HG02885 (cell line): ENCODE measurements around the gene FOSB.
"Not testable (repeated sequence)": the region's sequence is repeated elsewhere in the genome, so short reads cannot be mapped to it uniquely, and the experiment has no call there.

Experiments
- ATAC-seq: cut with Tn5 transposase; IDR thresholded peaks from one replicate; pipeline ENCODE4 v1.9.1; 2021; ENCODE audit warnings: mild to moderate bottlenecking; ENCODE audit not compliant: unreplicated experiment, poor library complexity

Gene FOSB

DNA sequence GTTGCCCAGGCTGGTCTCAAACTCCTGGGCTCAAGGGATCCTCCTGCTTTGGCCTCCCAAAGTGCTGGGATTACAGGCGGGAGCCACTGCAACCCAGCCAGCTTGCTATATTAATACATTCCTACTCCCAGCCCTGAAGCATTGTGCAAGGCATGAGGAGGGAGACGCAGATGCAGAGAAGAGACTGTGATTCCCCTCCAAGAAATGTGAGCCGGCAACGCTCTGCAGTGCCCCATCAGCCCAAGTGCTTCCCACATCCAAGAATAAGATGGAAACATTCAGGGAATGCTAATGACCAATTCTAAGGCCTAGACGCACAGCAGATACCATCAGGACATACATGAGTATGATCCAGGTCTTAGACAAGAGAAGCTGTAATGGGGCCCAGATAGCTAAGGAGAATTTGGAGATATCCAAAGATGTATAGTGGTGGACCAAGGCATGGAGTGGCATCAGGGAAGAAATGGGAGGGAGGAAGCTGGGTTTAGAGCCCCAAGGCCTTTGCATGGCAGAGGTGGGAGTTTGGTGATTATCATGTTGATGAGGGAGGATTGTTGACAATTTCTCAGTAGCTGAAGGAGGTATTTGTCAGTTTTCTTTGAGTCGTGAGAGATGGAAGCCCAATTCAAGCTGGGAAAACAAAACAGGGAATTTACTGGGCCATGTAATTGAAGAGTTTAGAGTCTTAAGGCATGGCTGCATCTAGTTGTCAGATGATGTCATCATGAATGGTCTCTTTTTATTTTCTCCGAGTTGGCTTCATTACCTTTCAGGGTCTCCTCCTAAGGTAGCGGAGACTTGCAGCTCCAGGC lies 33.3 kb downstream of the FOSB start:
- ATAC-seq = no peak

DNA sequence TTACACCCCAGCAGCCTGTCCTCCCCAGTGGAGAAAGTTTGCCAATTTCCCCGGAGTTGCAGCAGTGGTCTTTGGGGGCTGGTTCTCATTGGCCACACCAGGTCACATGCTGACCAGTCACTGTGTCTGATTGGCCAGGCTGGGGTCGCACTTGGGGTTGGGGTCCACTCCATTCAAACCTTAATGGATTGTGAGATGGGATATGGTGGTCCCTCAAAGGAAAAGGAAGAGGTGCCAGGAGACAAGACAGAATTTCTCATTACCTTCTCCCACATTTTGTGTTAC lies 33.9 kb downstream of the FOSB start:
- ATAC-seq = no peak

GRCh38 chr19:45502111-45502510 lies 34.3 kb downstream of the FOSB start:
- ATAC-seq = no peak

DNA sequence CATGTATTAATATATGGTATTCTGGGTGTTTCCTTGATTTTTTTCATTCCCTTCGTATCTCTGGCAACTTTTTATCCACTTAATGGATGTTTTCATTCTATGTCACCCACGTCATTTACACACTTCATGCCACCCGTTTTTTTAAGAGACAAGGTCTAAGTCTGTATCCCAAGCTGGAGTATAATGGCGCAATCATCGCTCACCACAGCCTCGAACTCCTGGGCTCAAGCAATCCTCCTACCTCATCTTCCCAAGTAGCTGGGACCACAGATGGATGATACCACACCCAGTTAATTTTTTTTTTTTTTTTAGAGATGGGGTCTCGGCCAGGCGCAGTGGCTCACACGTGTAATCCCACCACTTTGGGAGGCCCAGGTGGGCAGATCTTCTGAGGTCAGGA lies 36.1 kb downstream of the FOSB start:
- no peak for ATAC-seq

DNA sequence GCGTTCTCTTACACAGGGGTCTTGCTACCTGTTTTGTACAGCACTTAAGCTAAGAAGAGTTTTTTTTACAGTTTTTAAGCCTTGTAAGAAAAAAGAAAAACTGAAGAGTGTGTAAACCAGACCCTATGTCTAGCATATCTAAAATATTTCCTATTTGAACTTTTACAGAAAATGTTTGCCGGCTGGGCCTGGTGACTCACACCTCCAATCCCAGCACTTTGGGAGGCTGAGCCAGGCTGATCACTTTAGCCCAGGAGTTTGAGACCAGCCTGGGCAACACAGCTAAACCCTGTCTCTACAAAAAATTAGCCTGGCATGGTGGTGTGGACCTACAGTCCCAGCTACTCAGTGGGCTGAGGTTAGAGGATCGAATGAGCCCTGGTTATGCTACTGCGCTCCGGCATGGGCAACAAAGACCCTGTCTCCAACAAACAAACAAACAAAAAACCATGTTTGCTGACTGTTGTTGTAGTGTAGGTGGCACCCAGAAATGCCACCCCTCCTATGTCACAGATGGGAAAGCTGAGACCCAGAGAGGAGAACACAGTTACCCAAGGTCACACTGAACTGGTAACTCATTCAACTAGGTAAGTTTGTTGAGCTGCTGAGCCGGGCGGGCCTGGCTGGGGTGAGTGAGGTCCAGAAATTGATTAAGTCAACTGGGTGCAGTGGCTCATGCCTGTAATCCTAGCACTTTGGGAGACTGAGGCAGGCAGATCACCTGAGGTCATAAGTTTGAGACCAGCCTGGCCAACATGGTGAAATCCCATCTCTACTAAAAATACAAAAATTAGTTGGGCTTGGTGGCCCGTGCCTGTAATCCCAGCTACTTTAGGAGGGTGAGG lies 37.6 kb downstream of the FOSB start:
- no peak for ATAC-seq

DNA sequence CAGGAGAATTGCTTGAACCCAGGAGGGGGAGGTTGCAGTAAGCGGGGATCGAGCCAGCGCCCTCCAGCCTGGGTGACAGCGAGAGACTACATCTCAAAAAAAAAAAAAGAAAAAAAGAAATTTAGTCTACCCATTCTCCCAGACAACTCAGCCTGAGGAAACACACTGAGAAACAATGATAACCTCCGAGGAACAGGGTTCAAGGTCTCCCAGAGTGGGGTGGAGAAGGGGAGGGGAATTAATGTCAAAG lies 38.1 kb downstream of the FOSB start:
- no peak for ATAC-seq

DNA sequence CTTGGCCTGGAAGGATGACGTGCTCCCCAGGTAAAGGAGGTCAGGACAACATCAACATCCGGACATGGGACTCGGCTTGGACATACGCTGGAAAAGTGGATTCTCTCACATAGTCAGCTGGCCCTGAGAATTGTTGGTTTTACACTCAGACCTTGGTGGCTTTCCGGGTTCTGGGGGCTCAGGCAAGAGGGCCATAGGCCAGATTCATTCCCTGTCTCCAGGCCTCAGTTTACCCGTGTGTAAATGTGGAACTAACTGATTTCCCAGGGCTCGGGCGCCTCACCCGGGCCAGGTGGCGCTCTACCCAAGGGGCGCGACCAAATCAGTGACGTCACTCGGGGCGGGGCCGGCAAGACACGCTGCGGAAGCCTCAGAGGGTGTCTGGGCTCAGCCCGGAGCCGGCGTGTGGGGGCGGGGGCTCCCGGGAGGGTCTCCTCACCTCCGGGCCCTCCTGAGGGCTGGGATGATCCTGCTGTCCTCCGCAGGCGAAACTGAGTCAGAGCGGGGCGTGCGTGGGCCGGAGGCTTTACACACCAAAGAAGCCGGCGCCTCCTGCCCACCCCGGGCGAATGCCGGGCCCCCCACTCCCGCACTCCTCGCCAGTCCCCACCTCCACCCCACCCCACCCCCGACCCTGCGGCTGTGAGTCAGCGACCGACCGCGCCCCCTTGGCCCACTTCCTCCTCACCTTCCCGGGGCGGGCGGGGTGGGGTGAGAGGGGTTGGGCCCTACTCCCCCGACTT lies 38.6 kb downstream of the FOSB start:
- peak; percentile 74 for ATAC-seq

DNA sequence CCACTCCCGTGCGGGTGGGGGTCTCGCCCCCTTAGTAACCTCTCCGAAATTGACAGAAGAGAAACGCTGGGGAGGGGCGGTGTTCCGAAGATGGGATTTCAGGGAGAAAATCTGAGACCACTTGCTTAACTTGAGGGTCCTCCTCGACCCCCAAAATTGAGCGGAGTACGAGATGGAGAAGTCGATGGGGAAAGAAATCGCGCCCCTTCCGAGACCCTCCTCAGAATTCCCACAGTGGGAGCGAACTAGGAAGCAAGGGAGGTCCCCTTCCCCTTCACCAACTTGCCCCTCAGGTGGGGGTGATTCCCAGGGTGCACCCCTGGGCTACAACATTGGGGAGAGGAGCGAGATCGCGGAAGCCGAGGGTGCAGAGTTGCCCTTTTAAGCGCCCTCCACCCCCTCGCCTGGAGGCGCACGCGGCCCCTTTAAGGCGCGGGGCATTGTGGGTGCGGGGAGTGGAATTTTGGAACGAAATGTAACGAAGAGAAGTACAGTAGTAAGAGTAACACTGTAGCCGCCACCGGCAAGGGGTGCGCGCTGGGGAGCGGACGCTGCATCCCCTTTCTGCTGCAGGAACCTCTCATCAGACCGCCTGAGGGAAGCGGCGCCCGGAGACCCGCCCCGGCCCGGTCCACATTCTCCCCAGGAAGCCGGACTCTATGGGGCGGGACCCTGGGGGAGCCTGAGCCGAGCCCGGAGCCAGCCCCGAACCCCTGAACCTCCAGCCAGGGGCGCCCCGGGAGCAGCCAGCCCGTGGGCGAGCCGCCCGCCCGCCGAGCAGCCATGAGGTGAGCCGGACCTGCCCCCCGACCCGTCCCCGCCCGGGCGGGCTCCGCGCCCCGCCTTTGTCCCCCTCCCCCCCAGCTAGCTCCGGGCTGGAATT lies 39.4 kb downstream of the FOSB start, which contains the start of gene VASP:
Gene VASP (plus strand): TSS at position 491 of the 883 bp plus-strand sequence. CDS start 293 bp downstream, at position 784.
- ATAC-seq = peak; percentile 51

DNA sequence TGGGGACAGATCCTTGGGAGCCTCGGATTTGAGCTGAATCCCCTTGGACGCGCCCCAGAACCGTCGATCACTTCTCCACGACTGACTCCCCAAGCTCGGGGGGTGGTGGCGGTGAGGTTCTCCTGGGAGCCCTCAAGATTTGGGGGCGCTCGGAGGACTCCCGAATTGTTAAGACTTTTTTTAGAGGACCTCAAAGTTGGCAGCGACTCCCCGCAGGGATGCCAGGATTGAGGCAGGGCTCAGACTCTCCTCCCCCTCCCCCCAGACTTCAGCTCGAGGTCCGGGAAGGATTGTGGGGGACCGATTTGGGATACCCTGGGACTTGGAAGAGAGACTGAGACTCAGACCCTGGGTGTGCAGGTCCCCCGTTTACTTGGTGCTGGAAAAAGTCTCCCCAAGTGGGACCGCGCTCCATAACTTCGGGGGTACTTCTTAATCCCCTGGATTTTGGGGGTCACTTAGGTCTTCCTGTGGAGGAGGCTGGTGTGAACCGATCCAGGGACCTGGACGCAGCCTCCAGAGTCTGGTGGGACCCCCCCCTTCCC lies 40.1 kb downstream of the FOSB start:
- no peak for ATAC-seq

- no peak for ATAC-seq
Observed at GRCh38 chr19:45508417-45508860, 40.6 kb downstream of the FOSB start.

DNA sequence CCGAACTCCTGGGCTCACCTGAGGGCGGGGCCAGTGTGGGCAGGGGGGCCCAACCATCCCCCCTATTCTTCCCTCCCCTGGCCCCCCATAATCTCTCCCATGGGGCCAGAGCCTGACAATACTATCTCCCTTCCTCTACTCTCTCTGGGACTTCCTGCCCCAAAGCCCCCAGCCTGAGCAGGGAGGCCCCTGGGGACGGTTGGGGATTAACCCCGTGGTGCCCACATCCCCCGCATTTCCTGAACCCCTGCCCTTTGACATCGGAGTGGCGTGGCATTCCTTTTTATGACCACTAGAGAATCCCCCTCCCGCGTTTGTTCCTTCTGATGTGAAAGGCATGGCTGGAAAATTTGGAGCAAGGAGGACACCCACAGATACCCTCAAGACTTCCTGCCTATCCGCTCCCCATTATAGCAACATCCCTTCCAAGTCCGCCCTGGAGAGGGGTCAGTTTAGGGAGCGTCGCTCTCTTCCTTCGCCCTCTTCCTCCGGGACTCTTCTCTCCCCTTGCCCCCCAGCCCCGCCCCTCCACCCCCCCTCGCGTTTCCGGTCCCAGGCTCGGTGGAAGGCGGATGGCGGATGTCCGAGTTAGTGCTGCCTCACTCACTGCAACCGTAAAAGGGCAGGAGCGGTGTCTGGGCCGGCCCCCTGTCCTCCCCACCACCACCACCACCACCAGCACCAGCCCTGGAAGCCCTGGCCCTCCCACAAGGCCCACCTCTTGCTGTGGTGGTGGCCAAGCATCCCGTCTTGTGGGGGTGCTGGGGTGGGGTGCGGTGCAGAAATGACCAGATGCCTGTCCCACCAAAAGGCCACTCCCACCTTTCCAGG lies 41.3 kb downstream of the FOSB start:
- no peak for ATAC-seq

DNA sequence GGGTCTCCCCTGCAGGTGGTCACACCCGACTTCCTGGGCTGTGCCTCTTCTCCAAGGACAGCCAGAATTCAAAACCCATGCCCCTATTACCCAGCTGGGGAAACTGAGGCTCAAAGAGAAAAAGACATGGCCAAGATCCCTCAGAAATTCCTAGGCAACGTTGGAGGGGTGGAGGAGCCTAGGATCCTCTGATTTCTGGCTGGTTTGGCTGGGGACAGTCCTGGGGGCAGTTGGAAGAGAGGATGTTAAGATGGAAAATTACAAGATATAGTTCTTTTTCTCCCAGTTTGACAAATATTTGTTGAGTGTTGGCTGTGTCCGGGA lies 41.9 kb downstream of the FOSB start:
- no peak for ATAC-seq

GRCh38 chr19:45510352-45510751 lies 42.6 kb downstream of the FOSB start:
- ATAC-seq = not testable (repeated sequence)

DNA sequence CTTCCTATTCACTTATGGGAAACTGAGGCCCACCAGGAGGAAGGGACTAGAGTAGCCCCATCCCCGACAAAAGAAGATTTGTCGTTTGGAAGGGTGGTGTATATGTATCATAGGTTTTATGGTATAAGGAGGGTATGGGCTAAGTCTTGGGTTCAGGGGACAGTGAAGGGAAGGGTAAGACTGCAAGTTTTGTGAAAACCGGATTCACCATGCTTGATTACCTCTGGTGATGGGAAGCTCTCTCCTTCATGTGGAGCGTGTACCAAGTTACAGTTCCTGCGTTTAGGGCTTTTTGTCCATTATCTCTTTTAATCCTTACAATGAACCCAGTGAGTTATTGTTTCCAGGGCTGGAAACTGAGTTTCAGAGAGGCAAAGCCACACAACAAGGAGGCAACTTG lies 43.3 kb downstream of the FOSB start:
- ATAC-seq = no peak

DNA sequence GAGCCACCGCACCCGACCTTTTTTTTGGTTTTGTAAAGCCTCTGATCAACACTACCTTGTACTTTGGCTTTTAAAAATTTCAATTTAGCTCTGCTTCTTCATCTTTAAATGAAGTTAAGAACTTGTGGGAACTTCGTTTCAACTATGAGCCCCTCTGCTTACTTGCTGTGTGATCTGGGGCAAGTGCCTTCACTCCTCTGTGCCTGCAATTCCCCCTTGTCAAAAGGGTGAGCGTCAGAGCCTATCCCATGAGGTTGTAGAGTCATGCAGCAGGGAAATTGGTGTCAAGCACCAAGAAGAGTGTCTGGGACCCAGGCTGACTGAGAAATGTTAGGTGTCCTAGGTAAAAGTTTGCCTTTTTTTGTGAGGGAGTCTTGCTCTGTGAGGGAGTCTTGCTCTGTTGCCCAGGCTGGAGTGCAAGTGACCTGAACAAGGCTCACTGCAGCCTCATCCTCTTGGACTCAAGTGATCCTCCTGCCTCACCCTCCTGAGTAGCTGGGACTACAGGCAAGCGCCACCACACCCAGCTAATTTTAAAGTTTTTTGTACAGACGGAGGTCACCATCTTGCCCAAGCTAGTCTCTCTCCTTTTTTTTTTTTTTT lies 45.2 kb downstream of the FOSB start:
- no peak for ATAC-seq

DNA sequence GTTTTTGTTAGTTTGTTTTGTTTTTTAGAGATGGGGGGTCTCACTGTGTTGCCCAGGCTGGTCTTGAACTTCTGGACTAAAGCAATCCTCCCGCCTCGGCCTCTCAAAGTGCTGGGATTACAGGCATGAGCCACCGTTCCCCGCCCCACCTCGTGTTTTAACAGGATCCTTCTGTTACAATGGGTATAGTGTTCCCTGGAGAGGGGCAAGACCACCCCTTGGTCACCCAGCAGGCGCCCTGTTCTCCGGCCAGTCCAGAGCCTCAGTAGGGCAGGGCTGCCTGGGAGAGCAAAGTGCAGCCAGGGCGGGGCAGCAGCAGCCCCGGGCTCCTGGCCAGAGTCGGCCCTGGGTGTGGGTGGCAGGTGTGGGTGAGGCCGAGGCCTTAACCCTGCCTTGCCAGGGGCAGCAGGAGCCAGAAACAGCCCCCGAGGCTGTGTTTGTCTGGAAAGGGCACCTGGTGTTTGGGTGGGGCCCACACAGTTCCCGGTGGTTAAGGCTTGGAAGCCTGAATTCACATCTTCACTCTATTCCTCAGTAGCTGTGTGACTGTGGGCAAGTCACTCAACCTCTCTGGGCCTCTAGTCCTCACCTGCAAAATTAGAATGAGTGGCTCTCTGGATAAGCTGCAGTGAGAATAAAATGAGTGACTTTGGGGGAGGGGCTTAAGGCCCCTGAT lies 46.7 kb downstream of the FOSB start:
- no peak for ATAC-seq

DNA sequence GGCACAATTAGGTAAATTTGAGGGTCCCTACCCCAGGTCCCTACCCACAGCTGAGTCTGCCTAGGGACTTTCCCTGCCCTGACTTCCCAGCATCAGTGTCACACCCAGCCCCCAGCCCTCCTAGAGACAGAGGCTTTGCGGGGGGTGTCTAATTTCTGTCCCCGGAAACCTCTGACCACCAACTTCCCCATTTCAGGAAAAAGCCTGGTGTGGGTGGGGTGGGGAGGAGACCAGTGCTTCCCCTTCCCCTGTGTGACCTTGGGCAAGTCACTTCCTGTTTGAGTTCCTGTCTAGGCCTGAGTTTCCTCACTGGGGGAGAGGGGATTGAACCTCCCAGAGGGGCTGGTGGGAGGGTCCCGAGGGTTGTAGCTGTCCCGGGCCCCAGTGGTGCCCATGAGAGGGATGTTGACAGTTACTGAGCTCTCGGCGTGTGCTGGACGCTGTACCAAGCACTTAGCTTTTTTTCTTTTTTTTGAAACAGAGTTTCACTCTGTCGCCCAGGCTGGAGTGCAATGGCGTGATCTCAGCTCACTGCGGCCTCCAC lies 47.4 kb downstream of the FOSB start:
- ATAC-seq = no peak

DNA sequence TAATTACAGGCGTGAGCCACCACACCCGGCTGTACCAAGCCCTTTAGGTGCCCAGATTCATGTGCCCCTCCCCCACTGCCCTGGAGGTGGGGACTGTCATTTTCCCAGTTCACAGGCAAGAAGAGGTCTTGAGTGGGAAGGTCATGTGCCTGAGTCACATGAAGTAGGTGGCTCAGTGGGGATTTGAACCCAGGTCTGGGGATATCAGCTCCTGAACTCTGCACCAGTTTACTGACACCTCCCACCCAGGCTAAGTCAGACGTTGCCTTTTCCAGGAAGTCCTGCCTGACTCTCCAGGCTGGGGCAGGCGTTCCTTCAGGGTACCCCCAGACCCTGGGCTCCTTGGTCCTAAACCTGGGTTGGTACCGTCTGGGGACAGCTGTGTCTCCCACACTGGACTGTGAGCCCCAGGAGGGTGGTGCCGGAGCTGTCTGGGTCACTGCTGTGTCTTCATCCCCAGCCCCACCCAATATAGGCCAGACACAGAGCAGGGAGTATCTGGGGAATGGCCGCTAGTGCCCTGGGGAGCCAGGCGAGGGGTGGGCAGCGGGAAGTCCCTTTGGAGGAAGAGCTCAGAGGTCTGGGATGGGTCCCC lies 48.1 kb downstream of the FOSB start:
- no peak for ATAC-seq
